A673 (cell line): ENCODE data around the gene NUCKS1. TPM values are rescaled to one million over a fixed set of nuclear protein-coding genes. Genes with fewer than 3 reads are reported as not detected.

Experiments used
- BruUV-seq: library from RNA; stranded (reverse); fragments of 400-500 nt; replicated peaks from 2 replicates; lab custom pipeline; 2021; lab: Mats Ljungman, UMichigan
- CTCF ChIA-PET: fragments of 300-600 bp; sonication (Branson Sonifier 250); formaldehyde crosslinking; loops from one replicate; lab custom pipeline; 2022; ENCODE audit warnings: antibody characterized with exemption; lab: Charles Lee
- POLR2A ChIA-PET: fragments of 300-600 bp; sonication (Branson Sonifier 250); formaldehyde crosslinking; loops from one replicate; lab custom pipeline; 2022; ENCODE audit warnings: antibody characterized with exemption; ENCODE audit not compliant: low non-redundant PET; lab: Charles Lee
- DNase-seq: peaks from one replicate; pipeline ENCODE4 v3.0.0-alpha.2; 2015; ENCODE audit warnings: low spot score
- H3K27ac ChIP-seq: fragments of 200-600 bp; sonication (generic); 2 replicates; pipeline ENCODE4 v1.5.1; 2016; ENCODE audit warnings: mixed run types, low read depth, mild to moderate bottlenecking, mixed read lengths, antibody characterized with exemption, low read length; ENCODE audit not compliant: poor library complexity, severe bottlenecking
- H3K27me3 ChIP-seq: fragments of 200-600 bp; sonication (generic); replicated peaks from 2 replicates; pipeline ENCODE4 v1.6.1; 2017; ENCODE audit warnings: mixed run types, low read depth, mild to moderate bottlenecking, mixed read lengths, antibody characterized with exemption, low read length; ENCODE audit not compliant: insufficient read depth, poor library complexity
- H3K36me3 ChIP-seq: fragments of 200-600 bp; sonication (generic); 2 replicates; pipeline ENCODE4 v1.6.1; 2016; ENCODE audit warnings: mixed run types, mild to moderate bottlenecking, mixed read lengths, antibody characterized with exemption, low read length; ENCODE audit not compliant: insufficient read depth, poor library complexity, severe bottlenecking
- H3K4me1 ChIP-seq: fragments of 200-600 bp; sonication (generic); 2 replicates; pipeline ENCODE4 v1.6.1; 2017; ENCODE audit warnings: mixed run types, mild to moderate bottlenecking, mixed read lengths, antibody characterized with exemption, low read length; ENCODE audit not compliant: insufficient read depth, poor library complexity, severe bottlenecking
- H3K4me3 ChIP-seq: fragments of 200-600 bp; sonication (generic); 2 replicates; pipeline ENCODE4 v1.5.1; 2016; ENCODE audit warnings: low read depth, mixed run types, mild to moderate bottlenecking, mixed read lengths, low read length; ENCODE audit not compliant: poor library complexity, severe bottlenecking
- H3K9me3 ChIP-seq: fragments of 200-600 bp; sonication (generic); 2 replicates; pipeline ENCODE4 v1.6.1; 2016; ENCODE audit warnings: mixed run types, low read depth, mild to moderate bottlenecking, mixed read lengths, antibody characterized with exemption, low read length; ENCODE audit not compliant: poor library complexity, severe bottlenecking
- CTCF ChIP-seq: fragments of 300-800, 200-600 bp; sonication (generic); conservative IDR thresholded peaks from 2 replicates; pipeline ENCODE4 v1.5.1; 2017; ENCODE audit warnings: low read depth, mild to moderate bottlenecking, antibody characterized with exemption, low read length, moderate library complexity, mixed read lengths
- EZH2 ChIP-seq: fragments of 200-600 bp; sonication (generic); IDR thresholded peaks from 2 replicates; pipeline ENCODE4 v1.6.1; 2017; ENCODE audit warnings: borderline replicate concordance, low read depth, mild to moderate bottlenecking, mixed read lengths, antibody characterized with exemption, low read length; ENCODE audit not compliant: poor library complexity, severe bottlenecking
- intact Hi-C: fragments of 100-400 bp; cut with micrococcal nuclease; formaldehyde crosslinking; loops from one replicate; pipeline ENCODE4 v1.10.0; 2022; ENCODE audit not compliant: unreplicated experiment
- total RNA-seq: library from RNA; stranded (reverse); gene quantifications from 2 replicates; pipeline ENCODE4 v1.2.3, GENCODE V29; 2021

The NUCKS1 gene
- total RNA-seq, 1 experiment from 2014 or later, result 437 TPM

DNA sequence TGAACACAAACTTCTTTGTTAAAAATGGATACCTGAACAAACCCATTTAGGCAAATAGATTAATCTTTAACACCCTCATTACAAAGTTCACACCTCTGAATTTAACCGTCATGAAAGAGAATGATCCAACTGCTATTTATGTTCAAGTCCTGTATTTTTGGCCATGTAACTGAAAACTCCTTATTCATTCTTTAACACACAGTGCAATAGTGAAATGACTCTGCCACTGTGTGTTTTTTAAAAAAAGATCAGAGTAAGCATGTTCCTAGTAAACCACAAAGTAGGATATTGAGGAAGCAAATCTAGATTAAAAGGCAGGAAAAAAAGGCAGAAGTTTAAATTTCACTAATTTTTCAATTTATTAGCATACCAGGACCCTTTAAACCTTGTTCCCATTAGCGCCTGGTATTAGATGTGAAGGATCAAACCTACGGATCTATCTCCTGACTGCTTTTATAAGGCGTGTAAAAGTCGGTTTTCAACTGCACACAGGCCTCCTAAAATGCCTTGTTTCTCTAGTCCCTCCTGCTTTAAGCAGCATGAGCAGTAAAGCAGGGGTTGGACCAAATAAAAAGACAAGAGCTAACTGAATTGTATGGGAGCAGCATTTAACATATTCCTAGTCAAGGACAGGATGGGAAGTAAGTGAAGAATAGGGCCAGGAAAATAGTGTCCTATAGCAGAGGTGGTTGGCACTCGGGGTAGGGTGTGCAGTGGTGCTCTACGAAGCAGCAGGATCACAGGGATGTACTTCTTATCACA, 33.4 kb downstream of the NUCKS1 start:
- H3K4me3 ChIP-seq, result no peak overlapping the region
- H3K27me3 ChIP-seq, result no peaks in the 10 kb centered on the region
- intact Hi-C loops, result no loop called here
- no peaks in the 10 kb centered on the region for H3K4me1 ChIP-seq
- POLR2A ChIA-PET, result no interaction called here
- no peak for TF ChIP-seq CTCF
- no TSS peak for BruUV-seq
- no peak for DNase-seq
- peaks cover 85% of the 10 kb centered on the region for H3K36me3 ChIP-seq
- H3K9me3 ChIP-seq, result no peaks in the 10 kb centered on the region
- CTCF ChIA-PET, result no interaction called here
- no peak overlapping the region for H3K27ac ChIP-seq

GRCh38 chr1:205715628-205716027, 34.4 kb downstream of the NUCKS1 start:
- no peak overlapping the region for H3K4me3 ChIP-seq
- intact Hi-C loops, result no loop called here
- no peaks in the 10 kb centered on the region for H3K9me3 ChIP-seq
- no TSS peak for BruUV-seq
- peaks cover 81% of the 10 kb centered on the region for H3K36me3 ChIP-seq
- H3K27ac ChIP-seq, result peak overlapping the region; percentile 6
- POLR2A ChIA-PET, result interaction anchor here (0.7 kb wide), 1 partner anchor 188 kb away, joined by 3 read pairs; no protein-coding TSS in a partner anchor
- H3K27me3 ChIP-seq, result no peaks in the 10 kb centered on the region
- CTCF ChIA-PET, result no interaction called here
- TF ChIP-seq CTCF, result no peak
- TF ChIP-seq EZH2, result no peak
- no peak for DNase-seq
- H3K4me1 ChIP-seq, result no peaks in the 10 kb centered on the region

- ChIA-PET POLR2A (interaction anchor here (0.6 to 0.7 kb wide), 2 partner anchors 9 to 188 kb away, joined by 3 read pairs; no protein-coding TSS in a partner anchor), CTCF (no interaction called here)
- no peaks in the 10 kb centered on the region for H3K4me1 ChIP-seq
- BruUV-seq, result no TSS peak
- peaks cover 81% of the 10 kb centered on the region for H3K36me3 ChIP-seq
- no peak for DNase-seq
- no peak overlapping the region for H3K4me3 ChIP-seq
- no peaks in the 10 kb centered on the region for H3K9me3 ChIP-seq
- intact Hi-C loops, result no loop called here
- no peaks in the 10 kb centered on the region for H3K27me3 ChIP-seq
- no peak for TF ChIP-seq CTCF
- TF ChIP-seq EZH2, result no peak
- H3K27ac ChIP-seq, result peak overlapping the region; percentile 6
Observed at GRCh38 chr1:205714906-205715246, 35.1 kb downstream of the NUCKS1 start.
